Heart left ventricle (tissue), 16 donors: Measurements from ENCODE around the gene SENP8. TPM values are rescaled to one million over a fixed set of nuclear protein-coding genes. Genes with fewer than 3 reads are reported as not detected.
"Not testable (repeated sequence)": the region's sequence is repeated elsewhere in the genome, so short reads cannot be mapped to it uniquely, and the experiment has no call there.

Experiments
- ATAC-seq, 4 donors: fragments of 200-7000 bp; cut with Tn5 transposase; one replicate each; pipeline ENCODE4 v1.9.1; 2020 to 2022; ENCODE audit warnings: moderate library complexity in 4 of 4, mild to moderate bottlenecking in 3 of 4, moderate number of reproducible peaks in 1 of 4
- DNase-seq, 5 donors: peaks; one replicate each; pipeline ENCODE4 v3.0.0-alpha.2; 2020
- H3K27ac ChIP-seq, 12 donors: fragments of 200-600 bp; sonication (generic) in 4 of 12; one replicate each; pipeline versions ENCODE4 v1.5.0 to v1.8.0; 2016 to 2022; ENCODE audit warnings: mild to moderate bottlenecking in 2 of 12
- H3K27me3 ChIP-seq, 9 donors: fragments of 200-600 bp; sonication (generic) in 2 of 9; one replicate each; pipeline versions ENCODE4 v1.5.1 to v1.8.0; 2016 to 2022; ENCODE audit warnings: mild to moderate bottlenecking in 3 of 9
- H3K36me3 ChIP-seq, 9 donors: fragments of 200-600 bp; sonication (generic) in 2 of 9; one replicate each; pipeline versions ENCODE4 v1.5.0 to v1.8.0; 2018 to 2022; ENCODE audit warnings: mild to moderate bottlenecking in 2 of 9
- H3K4me1 ChIP-seq, 12 donors: fragments of 200-600 bp; sonication (generic) in 4 of 12; one replicate each; pipeline versions ENCODE4 v1.5.0 to v1.8.0; 2016 to 2022; ENCODE audit warnings: mild to moderate bottlenecking in 3 of 12
- H3K4me3 ChIP-seq, 12 donors: fragments of 200-600 bp; sonication (generic) in 4 of 12; one replicate each; pipeline versions ENCODE4 v1.5.0 to v1.8.0; 2017 to 2022; ENCODE audit warnings: mild to moderate bottlenecking in 9 of 12, moderate library complexity in 4 of 12
- H3K9me3 ChIP-seq, 12 donors: fragments of 200-600 bp; sonication (generic) in 4 of 12; one replicate each; pipeline versions ENCODE4 v1.5.0 to v1.8.0; 2016 to 2022; ENCODE audit warnings: mild to moderate bottlenecking in 1 of 12
- CTCF ChIP-seq, 12 donors: fragments of 200-600 bp; sonication (generic) in 4 of 12; IDR thresholded peaks; one replicate each; pipeline versions ENCODE4 v1.5.0 to v1.8.0; 2018 to 2022; ENCODE audit warnings: antibody characterized with exemption in 12 of 12, mild to moderate bottlenecking in 5 of 12
- POLR2A ChIP-seq, 2 donors: fragments of 450-650 bp; IDR thresholded peaks; one replicate each; pipeline ENCODE4 v1.6.1; 2017; ENCODE audit warnings: antibody characterized with exemption in 2 of 2, mild to moderate bottlenecking in 2 of 2, moderate library complexity in 2 of 2
- WGBS, 4 donors: extraction: QIAGEN DNeasy Blood & Tissue Kit in 2 of 4; methylation state at CpG; one replicate each; pipeline versions ENCODE4 v1.1.5 to v1.1.7; 2013 to 2018; 5-methylcytosine and 5-hydroxymethylcytosine counted together
- intact Hi-C, 10 donors: fragments of 100-400 bp; cut with DNase I; formaldehyde crosslinking; loops; one replicate each; pipeline versions ENCODE4 v1.11.1 to v1.14.2; 2022
- polyA plus RNA-seq, 2 donors: library from polyadenylated mRNA; stranded (reverse); fragments of 200-250 nt; gene quantifications; one replicate each; pipeline ENCODE4 v1.2.3, GENCODE V29; 2013
- total RNA-seq, 9 donors: library from RNA; depleted of rRNA in 2 of 9; stranded (reverse); fragments of >200 nt in 2 of 9; fragmentation: NEBNext Ultra II Directional in 3 of 9; extraction: Animal tissue kit (Norgen Biotek cat#: 25700) in 3 of 9; gene quantifications; one replicate each; pipeline versions ENCODE4 v1.1.0 to v1.2.4, GENCODE V29; 2016 to 2023
- donor health status: ischemic (EF 13 %, LVEDD 7.1; RV severe dilation, severe dysfunction).
- donor health status: healthy with polysubstance abuse.
- donor health status: DM: no; HTN: yes; CAD: no.
- donor health status: DM: no; HTN: no; CAD: no.
- donor health status: ischemic (EF 25% LVEDD 6.9; RV normal size, moderate dysfunction).
- donor health status: ischemic (EF 25% LVEDD 5.7; RV mildly dilated, moderate dysfunction).
- donor health status: healthy.
- donor health status: DM: yes; HTN: yes; CAD: no.
- donor health status: ischemic (EF 35%, LVEDD 5.7; RV mildly dilated, moderate dysfunction).
- donor health status: nonischemic (EF 11% LVEDD 7.7; RV severe dilation, severe dysfunction).
- donor health status: DM: yes; HTN: yes; CAD: no.
- donor health status: PGD.
- donor health status: ischemic (EF 29% LVEDD 5.4; RV normal size, mild dysfunction).
- donor health status: nonischemic (EF 23%, LVEDD 6.1; RV moderate dilation, normal function).

Gene SENP8
- total and polyA plus RNA-seq, 11 donors: 2.1 to 7.6 (median 4.7) TPM

DNA sequence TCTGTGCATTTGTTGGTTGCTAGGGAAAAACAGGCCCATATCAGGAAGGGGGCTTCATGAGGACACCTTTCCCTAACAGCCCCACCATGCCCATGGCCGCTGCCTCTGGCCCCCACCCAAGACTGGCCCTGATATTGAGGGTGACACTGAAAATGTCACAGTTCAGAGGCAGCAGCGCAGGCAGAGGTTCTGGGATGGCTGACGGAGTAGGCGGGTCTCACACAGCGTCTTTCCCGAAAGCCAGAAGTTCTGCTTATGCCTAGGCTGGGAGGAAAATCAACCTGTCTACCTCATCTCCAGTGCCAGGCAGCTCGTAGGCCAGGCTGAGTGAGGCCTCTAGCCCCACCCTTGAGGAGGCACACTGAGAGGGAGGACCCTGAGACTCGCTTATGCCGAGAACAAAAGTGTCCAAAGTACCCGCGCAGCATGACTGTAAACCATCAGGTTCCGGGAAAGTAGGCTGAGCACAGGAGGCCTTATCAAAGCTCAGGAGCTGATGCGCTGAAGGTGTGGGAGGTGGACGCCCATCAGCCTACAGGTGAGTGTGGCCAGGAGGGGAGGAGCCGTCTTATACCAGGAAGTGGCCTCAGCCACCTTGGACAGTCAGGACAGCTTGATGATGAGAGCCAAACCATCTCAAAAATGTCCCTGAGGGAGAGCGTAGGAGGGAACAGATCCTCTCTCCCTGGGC, 51.9 kb downstream of the SENP8 start:
- ATAC-seq (no peak), DNase-seq (no peak)
- 93 to 95% (median 94%) methylated on average over 16 of the region's 16 CpGs for WGBS, 4 donors
- Histone ChIP-seq H3K4me1 (peaks cover 0 to 12% (median 0%) of the 10 kb centered on the region in 12 donors), H3K27ac (no peak overlapping the region), H3K4me3 (no peak overlapping the region), H3K27me3 (no peaks in the 10 kb centered on the region), H3K36me3 (no peaks in the 10 kb centered on the region), H3K9me3 (no peaks in the 10 kb centered on the region)
- no peak for TF ChIP-seq POLR2A (IDR thresholded peaks at IDR 0.05)
- TF ChIP-seq CTCF (IDR thresholded peaks at IDR 0.05): no peak
- intact Hi-C loops: no loop called here

- H3K4me3 ChIP-seq: no peak overlapping the region
- H3K9me3 ChIP-seq: no peaks in the 10 kb centered on the region
- ATAC-seq: no peak
- intact Hi-C loops: no loop called here
- H3K36me3 ChIP-seq: no peaks in the 10 kb centered on the region
- H3K4me1 ChIP-seq: peaks cover 0 to 12% (median 0%) of the 10 kb centered on the region in 12 donors
- 91 to 96% (median 94%) methylated on average over 6 to 7 of the region's 7 CpGs for WGBS, 4 donors
- H3K27ac ChIP-seq: no peak overlapping the region
- DNase-seq: no peak
- TF ChIP-seq CTCF (IDR thresholded peaks at IDR 0.05): no peak
- no peak for TF ChIP-seq POLR2A (IDR thresholded peaks at IDR 0.05)
- H3K27me3 ChIP-seq: no peaks in the 10 kb centered on the region
These were observed 52.5 kb downstream of the SENP8 start for GRCh38 chr15:72170691-72171090.

GRCh38 chr15:72171978-72172377, 53.8 kb downstream of the SENP8 start:
- H3K27me3 ChIP-seq, intact Hi-C loops, H3K9me3 ChIP-seq, ATAC-seq, H3K27ac ChIP-seq, H3K4me3 ChIP-seq, DNase-seq, H3K36me3 ChIP-seq: not testable (repeated sequence)
- peaks cover 0 to 12% (median 0%) of the 10 kb centered on the region in 12 donors for H3K4me1 ChIP-seq
- WGBS, 4 donors: 85 to 93% (median 86%) methylated on average over 10 of the region's 10 CpGs

DNA sequence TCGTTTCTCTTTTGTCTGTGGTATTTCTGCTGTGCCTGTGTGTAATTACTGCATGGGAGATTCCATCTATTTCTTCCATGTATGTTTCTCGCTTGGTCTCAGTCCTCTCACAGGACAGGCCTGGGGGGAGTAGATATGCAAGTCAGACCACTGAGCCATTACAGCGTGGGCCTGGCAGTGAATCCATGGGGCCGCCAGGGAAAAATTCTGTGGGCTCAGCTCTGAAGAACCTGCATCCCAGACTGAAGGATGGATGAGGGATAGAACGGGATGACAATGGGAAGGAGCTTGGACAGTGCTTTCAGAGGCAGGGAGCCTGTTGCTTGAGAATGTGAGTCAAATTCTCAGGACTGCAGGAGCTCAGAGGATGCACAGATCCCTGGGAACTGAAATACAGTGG, 54.6 kb downstream of the SENP8 start:
- ATAC-seq: no peak
- Histone ChIP-seq H3K36me3 (no peaks in the 10 kb centered on the region), H3K9me3 (no peaks in the 10 kb centered on the region), H3K4me1 (peaks cover 0 to 12% (median 0%) of the 10 kb centered on the region in 12 donors), H3K4me3 (no peak overlapping the region), H3K27me3 (no peaks in the 10 kb centered on the region), H3K27ac (no peak overlapping the region)
- no peak for DNase-seq
- WGBS, 4 donors: 83 to 93% (median 85%) methylated on average over 5 of the region's 5 CpGs
- intact Hi-C loops: no loop called here
- TF ChIP-seq CTCF (IDR thresholded peaks at IDR 0.05) (no peak), POLR2A (IDR thresholded peaks at IDR 0.05) (no peak)

DNA sequence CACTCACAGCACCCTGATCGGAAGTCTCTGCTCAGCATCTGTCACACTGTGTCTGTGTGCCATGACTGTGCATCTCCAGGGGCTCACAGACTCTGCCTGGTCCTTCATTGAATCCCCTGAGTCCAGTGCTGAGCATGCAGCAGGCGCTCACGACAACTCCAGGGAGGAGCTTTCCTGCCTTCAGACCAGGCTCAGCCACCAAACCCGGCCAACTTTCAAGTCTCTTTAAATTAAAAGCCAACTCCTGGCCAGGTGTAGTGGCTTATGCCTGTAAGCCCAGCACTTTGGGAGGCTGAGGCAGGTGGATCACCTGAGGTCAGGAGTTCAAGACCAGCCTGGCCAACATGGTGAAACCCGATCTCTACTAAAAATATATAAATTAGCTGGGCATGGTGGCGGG, 55.2 kb downstream of the SENP8 start:
- H3K9me3 ChIP-seq: no peaks in the 10 kb centered on the region
- 85 to 89% (median 87%) methylated on average over 5 to 6 of the region's 6 CpGs for WGBS, 4 donors
- H3K4me1 ChIP-seq: peaks cover 0 to 8% (median 0%) of the 10 kb centered on the region in 12 donors
- no peaks in the 10 kb centered on the region for H3K27me3 ChIP-seq
- intact Hi-C loops: no loop called here
- no peak for ATAC-seq
- no peak overlapping the region for H3K4me3 ChIP-seq
- H3K36me3 ChIP-seq: no peaks in the 10 kb centered on the region
- TF ChIP-seq CTCF (IDR thresholded peaks at IDR 0.05) (no peak), POLR2A (IDR thresholded peaks at IDR 0.05) (no peak)
- H3K27ac ChIP-seq: no peak overlapping the region
- no peak for DNase-seq
